Measurements from ENCODE around the gene NFIA. TPM values are rescaled to one million over a fixed set of nuclear protein-coding genes. Genes with fewer than 3 reads are reported as not detected.

The NFIA gene
- total and polyA plus RNA-seq, 9 of the 15 experiments (the other 6 are each of a cell fraction or from before 2014, with no cell fraction given), result 5.3 to 24.9 (median 9.8) TPM

- TF ChIP-seq HDAC3 (IDR thresholded peaks at IDR 0.05; ENCODE audit: borderline replicate concordance, partially characterized antibody) (peak; percentile 19), MLX (CRISPR knock-in tag; conservative IDR thresholded peaks at IDR 0.05) (no peak), ARHGAP35 (IDR thresholded peaks at IDR 0.05; ENCODE audit: partially characterized antibody) (no peak), RBM25 (IDR thresholded peaks at IDR 0.05; ENCODE audit: low read depth, low read length, severe bottlenecking) (no peak), ZNF695 (CRISPR knock-in tag; IDR thresholded peaks at IDR 0.05) (no peak), ZNF717 (CRISPR knock-in tag; IDR thresholded peaks at IDR 0.05) (no peak), SETDB1 (IDR thresholded peaks at IDR 0.05; ENCODE audit: low read length) (no peak), ZNF551 (CRISPR knock-in tag; IDR thresholded peaks at IDR 0.05) (no peak), GATAD2B (IDR thresholded peaks at IDR 0.05; ENCODE audit: borderline replicate concordance) (no peak), FOXJ2 (tag; IDR thresholded peaks at IDR 0.05) (no peak; the same call in 1 of the 2 replicates), ZNF165 (CRISPR knock-in tag; IDR thresholded peaks at IDR 0.05; ENCODE audit: borderline replicate concordance) (no peak), DIDO1 (tag; IDR thresholded peaks at IDR 0.05; ENCODE audit: low read depth) (no peak), HDGF (IDR thresholded peaks at IDR 0.05) (no peak), ZSCAN29 (IDR thresholded peaks at IDR 0.05) (no peak), GTF2E2 (tag; IDR thresholded peaks at IDR 0.05) (no peak), MCM5 (IDR thresholded peaks at IDR 0.05; ENCODE audit: low read depth) (no peak), ZC3H11A (IDR thresholded peaks at IDR 0.05; ENCODE audit: low read depth, low read length) (no peak), HCFC1 (IDR thresholded peaks at IDR 0.05; ENCODE audit: low read depth, low read length) (no peak)
- TF ChIP-seq, protein P1, sequence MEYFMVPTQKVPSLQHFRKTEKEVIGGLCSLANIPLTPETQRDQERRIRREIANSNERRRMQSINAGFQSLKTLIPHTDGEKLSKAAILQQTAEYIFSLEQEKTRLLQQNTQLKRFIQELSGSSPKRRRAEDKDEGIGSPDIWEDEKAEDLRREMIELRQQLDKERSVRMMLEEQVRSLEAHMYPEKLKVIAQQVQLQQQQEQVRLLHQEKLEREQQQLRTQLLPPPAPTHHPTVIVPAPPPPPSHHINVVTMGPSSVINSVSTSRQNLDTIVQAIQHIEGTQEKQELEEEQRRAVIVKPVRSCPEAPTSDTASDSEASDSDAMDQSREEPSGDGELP (CRISPR knock-in tag; IDR thresholded peaks at IDR 0.05; ENCODE audit: borderline replicate concordance), result 0 out of 2 replicates have a peak, but pooled peaks have one; percentile 23
- TF ChIP-seq, protein P2, sequence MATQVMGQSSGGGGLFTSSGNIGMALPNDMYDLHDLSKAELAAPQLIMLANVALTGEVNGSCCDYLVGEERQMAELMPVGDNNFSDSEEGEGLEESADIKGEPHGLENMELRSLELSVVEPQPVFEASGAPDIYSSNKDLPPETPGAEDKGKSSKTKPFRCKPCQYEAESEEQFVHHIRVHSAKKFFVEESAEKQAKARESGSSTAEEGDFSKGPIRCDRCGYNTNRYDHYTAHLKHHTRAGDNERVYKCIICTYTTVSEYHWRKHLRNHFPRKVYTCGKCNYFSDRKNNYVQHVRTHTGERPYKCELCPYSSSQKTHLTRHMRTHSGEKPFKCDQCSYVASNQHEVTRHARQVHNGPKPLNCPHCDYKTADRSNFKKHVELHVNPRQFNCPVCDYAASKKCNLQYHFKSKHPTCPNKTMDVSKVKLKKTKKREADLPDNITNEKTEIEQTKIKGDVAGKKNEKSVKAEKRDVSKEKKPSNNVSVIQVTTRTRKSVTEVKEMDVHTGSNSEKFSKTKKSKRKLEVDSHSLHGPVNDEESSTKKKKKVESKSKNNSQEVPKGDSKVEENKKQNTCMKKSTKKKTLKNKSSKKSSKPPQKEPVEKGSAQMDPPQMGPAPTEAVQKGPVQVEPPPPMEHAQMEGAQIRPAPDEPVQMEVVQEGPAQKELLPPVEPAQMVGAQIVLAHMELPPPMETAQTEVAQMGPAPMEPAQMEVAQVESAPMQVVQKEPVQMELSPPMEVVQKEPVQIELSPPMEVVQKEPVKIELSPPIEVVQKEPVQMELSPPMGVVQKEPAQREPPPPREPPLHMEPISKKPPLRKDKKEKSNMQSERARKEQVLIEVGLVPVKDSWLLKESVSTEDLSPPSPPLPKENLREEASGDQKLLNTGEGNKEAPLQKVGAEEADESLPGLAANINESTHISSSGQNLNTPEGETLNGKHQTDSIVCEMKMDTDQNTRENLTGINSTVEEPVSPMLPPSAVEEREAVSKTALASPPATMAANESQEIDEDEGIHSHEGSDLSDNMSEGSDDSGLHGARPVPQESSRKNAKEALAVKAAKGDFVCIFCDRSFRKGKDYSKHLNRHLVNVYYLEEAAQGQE (IDR thresholded peaks at IDR 0.05; ENCODE audit: borderline replicate concordance), result peak; percentile 20; the same call in 1 of the 2 replicates
- TF ChIP-seq, protein P2 (CRISPR knock-in tag; IDR thresholded peaks at IDR 0.05; ENCODE audit: low read depth), result no peak
These were observed 25.6 kb upstream of the NFIA start (continued) for GRCh38 chr1:61056573-61057439.
